Anterior cingulate cortex (tissue), 58 donors: ENCODE data around the gene GCHFR.

ENCODE experiments used
- DNase-seq, 58 donors: peaks; one replicate each; lab custom pipeline; 2025; lab: John Stamatoyannopoulos, UW

The GCHFR gene

DNA sequence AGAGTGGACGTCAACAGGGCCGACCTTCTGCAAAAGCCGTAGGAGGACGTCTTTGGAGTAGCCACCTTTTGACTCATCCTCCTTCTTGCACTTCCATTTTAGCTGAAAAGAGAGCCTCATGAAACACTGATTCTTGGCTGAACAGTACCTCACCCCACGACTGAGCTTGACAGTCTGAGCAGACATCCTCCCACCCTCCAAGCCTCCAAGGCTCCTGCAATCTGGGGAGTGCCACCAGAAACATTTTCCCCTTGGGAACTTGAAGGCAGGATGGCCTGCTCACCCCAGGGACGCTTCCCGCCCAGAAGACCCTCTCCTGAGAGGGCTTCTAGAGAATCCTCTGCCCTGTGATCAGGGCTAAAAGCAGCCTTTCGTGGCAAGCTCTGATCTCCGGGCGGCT is 11.1 kb downstream of the GCHFR start:
- DNase-seq, result no peak

GRCh38 chr15:40775740-40776536 is 12.1 kb downstream of the GCHFR start:
- no peak for DNase-seq

- DNase-seq, result no peak
Observed at GRCh38 chr15:40776537-40777141, 12.8 kb downstream of the GCHFR start.

- DNase-seq, result peak in 4 of 58 donors; percentile 7 to 24 (median 14)
Observed at GRCh38 chr15:40782609-40783227, 18.9 kb downstream of the GCHFR start.

DNA sequence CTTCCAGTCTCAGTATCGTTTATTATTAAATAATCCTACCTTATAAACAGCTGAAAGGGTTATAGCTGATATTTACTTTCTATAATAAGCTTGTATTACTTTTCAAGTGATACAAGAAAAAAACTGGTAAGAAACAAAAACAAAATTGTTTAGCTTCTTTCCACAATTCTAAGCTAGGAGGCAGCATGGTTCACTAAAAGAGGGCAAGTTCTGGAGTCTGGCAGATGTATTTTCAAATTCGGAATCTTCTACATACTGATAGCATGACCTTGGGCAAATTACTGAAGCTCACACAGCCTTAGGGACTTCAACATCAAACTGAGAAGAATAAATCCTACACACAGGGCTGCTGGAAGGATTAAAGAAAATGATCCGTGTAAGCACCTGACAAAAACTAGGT is 21.3 kb downstream of the GCHFR start:
- no peak for DNase-seq

GRCh38 chr15:40785814-40786213 is 21.9 kb downstream of the GCHFR start:
- DNase-seq, result no peak

DNA sequence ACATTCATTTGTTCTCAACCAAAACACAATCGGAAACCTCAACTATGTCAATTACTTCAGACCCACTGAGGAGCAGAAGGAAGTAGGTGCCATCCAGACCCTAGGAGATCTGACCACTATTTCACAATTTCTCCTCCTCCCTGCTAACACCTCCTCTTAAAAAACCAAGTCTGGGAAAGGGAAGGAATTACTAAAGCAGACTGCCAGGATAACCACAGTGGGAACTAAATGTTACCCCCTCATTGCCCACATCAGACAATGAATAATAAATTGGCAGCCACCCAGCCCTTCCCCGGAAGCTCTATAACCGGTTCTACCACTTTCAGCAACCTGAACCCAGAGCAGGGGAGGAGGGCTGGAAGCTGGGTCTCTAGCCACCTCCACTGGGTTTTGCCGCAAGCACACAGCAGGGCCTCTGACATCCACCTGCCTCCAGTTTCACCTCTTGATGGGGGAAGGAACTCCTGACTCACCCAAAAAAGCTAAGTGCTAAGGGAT is 23.5 kb downstream of the GCHFR start:
- no peak for DNase-seq

DNA sequence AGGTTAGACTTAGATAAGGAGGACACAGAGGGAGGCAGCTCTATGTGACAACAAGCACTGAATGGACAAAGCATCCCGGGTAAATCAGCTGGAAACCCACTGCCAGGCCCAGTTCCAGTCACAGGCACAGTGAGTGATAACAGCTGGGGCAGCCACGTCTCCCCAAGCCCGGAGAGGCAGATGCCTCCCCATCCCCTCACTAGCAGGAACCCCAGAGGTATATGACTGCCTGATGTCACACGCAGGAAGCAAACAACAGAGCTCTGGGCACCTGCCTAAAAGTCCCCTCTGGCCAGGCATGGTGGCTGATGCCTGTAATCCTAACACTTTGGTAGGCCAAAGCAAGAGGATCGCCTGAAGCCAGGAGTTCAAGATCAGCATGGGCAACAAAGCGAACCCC is 24.1 kb downstream of the GCHFR start:
- DNase-seq, result no peak

DNA sequence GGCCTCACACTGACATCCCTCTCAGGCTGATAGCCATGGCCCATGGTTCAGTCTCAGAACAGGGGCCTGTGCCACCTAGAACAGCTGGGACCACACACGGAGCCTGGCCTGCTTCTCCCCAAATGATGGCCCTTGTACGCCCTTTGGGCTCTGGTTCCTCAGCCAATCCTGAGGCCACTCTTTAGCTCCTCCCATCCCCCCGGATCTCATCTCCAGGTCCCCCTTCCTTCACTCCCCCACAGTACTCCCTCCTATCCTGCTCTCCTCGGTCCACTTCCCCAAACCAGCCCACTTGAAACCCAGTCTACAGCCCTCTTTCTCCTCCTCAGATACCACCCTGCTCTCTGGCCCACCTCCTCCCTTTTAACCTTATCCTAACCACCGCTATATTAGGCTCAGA is 25.3 kb downstream of the GCHFR start:
- no peak for DNase-seq

DNA sequence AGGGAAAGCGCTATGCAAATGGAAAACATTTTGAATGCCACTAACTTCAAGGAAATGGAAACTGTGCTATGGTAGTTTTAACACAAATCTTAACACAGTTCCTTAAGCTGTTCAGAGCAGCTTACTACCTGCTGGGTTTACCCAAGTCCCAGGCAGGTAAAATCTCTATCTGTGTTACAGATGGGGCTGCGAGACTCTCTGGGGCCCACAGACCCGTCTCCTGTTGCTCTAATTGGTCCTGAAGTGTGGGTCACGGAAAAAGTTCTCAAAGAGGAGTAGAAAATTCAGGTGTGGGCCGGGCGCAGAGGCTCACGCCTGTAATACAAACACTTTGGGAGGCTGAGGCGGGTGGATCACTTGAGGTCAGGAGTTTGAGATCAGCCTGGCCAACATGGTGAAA is 26.1 kb downstream of the GCHFR start:
- DNase-seq, result no peak

GRCh38 chr15:40790718-40791117 is 26.9 kb downstream of the GCHFR start:
- DNase-seq, result no peak

DNA sequence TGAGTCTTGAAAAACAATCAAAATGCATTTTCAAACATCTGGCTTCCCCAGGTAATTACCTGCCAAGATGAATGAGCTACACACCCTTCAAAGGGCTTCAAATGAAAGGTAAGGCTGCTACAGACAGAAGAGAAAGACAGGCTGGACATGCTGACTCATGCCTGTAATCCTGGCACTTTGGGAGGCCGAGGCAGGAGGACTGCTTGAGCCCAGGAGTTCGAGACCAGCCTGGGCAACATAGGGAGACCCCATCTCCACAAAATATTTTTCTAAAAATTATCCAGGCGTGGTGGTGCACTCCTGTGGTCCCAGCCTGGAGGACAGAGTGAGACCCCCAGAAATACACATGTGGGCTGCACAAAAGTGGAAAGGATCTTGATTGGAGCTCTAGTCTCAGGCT is 28.5 kb downstream of the GCHFR start:
- DNase-seq, result no peak

- DNase-seq, result peak in 1 of 58 donors; percentile 56
Observed at GRCh38 chr15:40793216-40793989, 29.5 kb downstream of the GCHFR start.

DNA sequence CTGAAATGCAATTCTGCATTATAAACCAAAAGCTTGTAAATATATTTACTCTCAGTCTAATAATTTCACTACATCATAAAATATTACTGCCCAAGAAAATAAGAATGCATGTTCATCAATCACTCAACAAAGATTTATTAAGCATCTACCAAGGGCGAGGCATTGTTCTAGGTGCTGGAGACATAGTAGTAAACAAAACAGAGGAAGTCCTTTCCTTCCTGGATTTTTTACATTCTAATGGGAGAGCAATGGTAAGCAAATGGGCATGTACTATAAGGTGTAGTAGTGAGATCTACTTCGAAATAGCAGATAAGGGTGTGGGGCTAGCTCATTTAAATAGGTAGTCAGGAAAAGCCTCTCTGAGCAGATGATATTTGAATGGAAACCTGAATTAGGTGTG is 32.2 kb downstream of the GCHFR start:
- DNase-seq, result no peak

- no peak for DNase-seq
Observed at GRCh38 chr15:40796512-40796911, 32.6 kb downstream of the GCHFR start.

DNA sequence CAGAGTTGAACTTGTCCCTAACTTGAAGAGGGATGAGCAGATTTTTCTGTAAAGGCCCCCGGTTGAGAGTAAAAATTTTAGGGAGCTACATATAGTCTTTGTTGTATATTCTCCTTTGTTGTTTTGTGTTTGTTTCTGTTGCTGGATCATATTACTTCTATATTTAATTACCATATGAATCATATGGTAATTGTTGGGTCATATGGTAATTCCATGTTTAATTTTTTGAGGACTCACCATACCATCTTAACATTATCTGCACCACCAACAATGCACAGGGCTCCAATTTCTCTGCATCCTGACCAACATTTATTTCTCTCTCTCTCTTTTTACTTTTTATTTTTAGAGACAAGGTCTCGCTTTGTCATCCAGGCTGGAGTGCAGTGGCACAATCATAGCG is 35.7 kb downstream of the GCHFR start:
- no peak for DNase-seq

DNA sequence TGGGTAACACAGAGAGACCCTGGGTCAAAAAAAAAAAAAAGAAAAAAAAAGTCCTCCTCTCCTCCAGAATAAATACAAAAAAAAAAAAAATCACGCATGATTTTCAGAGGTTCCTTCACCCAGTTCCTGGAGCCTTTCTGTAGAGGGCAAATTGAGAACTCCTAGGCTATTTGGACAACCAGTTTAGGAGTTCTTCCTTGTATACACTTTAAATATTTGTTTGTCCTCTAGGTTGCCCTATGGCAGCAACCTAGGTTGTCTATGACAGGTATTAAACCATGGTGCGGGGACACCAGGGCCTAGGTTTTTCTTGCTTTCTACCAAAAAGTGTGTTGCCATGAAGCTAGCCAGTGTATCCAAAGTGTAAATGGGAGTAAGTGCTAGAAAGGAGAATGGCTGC is 39.2 kb downstream of the GCHFR start:
- no peak for DNase-seq

DNA sequence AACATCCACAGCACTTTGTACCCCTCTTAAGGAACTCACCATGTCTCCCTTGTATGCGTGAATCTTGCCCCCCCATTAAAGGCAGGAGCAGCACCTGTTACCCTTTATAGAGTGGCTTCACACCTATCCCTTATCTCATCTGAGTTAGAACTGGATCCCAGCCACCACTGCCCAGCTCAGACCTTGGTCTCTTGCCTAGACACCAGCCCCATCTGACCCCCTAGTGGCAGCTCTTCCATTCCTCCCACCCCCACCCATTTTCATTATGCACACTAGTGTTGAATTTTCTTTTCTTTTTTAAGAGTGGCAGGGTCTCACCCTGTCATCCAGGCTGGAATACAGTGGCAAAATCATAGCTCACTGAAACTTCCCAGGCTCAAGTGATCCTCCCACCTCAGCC is 39.8 kb downstream of the GCHFR start:
- DNase-seq, result no peak

DNA sequence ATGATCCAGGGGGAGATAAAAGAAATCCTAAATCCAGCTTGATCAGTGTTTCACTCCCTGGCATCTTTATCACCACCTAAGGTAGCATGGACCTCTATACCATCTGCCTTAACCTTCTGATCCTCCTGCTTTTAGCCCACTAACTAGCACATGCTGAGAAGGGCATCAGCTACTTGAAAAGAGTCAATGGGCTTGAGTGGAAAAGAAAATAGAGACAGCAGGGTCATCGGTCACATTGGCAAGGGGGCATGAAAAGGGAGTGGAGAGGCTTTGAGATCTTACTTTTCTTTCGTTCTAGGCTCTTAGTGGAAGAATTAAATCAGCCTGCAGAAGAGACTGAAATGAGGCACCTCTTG is 42.8 kb downstream of the GCHFR start:
- no peak for DNase-seq

GRCh38 chr15:40807028-40807887 is 43.4 kb downstream of the GCHFR start, which contains the start of the genes DNAJC17 and ZFYVE19:
DNAJC17 (minus strand) TSS chr15:40807473; CDS start chr15:40807446, 27 bp downstream.
ZFYVE19 (plus strand) TSS chr15:40807089; CDS start chr15:40807590, 501 bp downstream.
- DNase-seq, result peak; percentile 66 to 99 (median 96)
